ENCODE results near the gene CCDC122. TPM values are rescaled to one million over a fixed set of nuclear protein-coding genes. Genes with fewer than 3 reads are reported as not detected.
A peak's percentile ranks its signal among the peaks of the same experiment; 100 is the strongest.

CCDC122 gene
- 1.6 and 1.7 TPM in 2 replicates for total RNA-seq (2013; cell fraction: nucleolus; rRNA removed)
- total RNA-seq (2014; rRNA removed) (2.6 and 2.9 TPM in 2 replicates), total RNA-seq (2014; rRNA removed; fragmentation: Illumina TruSeq; extraction: Trizol) (3.9 and 5.9 TPM in 2 replicates), total RNA-seq (2021) (2.1 and 2.2 TPM in 2 replicates), polyA plus RNA-seq (2011; rRNA removed) (0.03 TPM in 1 of 2 replicates, not detected in the other), polyA plus RNA-seq (2014; fragmentation: Illumina TruSeq; extraction: Trizol) (4.2 and 11.6 TPM in 2 replicates), polyA plus RNA-seq (2014; fragmentation: Nextera tagmentation; extraction: Ambion mirVana) (1 to 10 TPM; 1.0 to 1.5 TPM), polyA plus RNA-seq (2014; rRNA removed) (2.5 and 2.7 TPM in 2 replicates), polyA plus RNA-seq (2016; fragmentation: Nextera tagmentation; extraction: Ambion mirVana) (1 to 10 TPM; 3.0 to 4.5 TPM), polyA minus RNA-seq (2011; rRNA and poly(A)+ RNA removed) (not detected in 2 replicates), Bru-seq, nascent RNA (percentile 36 among the genes with signal in this experiment), BruChase-seq, experiment 1, labeled RNA remaining after a 6-hour chase (percentile 28 among the genes with signal in this experiment), BruChase-seq, experiment 2, labeled RNA remaining after a 2-hour chase (percentile 31 among the genes with signal in this experiment)
- polyA plus RNA-seq (2011; ENCODE audit: low read depth), result 0.50 TPM
- not detected in 2 replicates for polyA plus RNA-seq (2011; cell fraction: cytosol; rRNA removed)
- polyA plus RNA-seq (2011; cell fraction: nucleus; rRNA removed), result 0.06 TPM in 2 replicates
- polyA plus RNA-seq (2012), result 1.9 and 2.0 TPM in 2 replicates
- polyA minus RNA-seq (2011; cell fraction: cytosol; rRNA and poly(A)+ RNA removed), result not detected in 2 replicates
- 0.12 and 0.38 TPM in 2 replicates for polyA minus RNA-seq (2011; cell fraction: nucleus; rRNA and poly(A)+ RNA removed)
- long read RNA-seq, experiment 1, result 0 reads
- long read RNA-seq, experiment 2, partial matches to known transcripts, result 0 of 4 reads
- long read RNA-seq, experiment 2, other reads (novel, unspliced or antisense), result 4 of 4 reads

DNA sequence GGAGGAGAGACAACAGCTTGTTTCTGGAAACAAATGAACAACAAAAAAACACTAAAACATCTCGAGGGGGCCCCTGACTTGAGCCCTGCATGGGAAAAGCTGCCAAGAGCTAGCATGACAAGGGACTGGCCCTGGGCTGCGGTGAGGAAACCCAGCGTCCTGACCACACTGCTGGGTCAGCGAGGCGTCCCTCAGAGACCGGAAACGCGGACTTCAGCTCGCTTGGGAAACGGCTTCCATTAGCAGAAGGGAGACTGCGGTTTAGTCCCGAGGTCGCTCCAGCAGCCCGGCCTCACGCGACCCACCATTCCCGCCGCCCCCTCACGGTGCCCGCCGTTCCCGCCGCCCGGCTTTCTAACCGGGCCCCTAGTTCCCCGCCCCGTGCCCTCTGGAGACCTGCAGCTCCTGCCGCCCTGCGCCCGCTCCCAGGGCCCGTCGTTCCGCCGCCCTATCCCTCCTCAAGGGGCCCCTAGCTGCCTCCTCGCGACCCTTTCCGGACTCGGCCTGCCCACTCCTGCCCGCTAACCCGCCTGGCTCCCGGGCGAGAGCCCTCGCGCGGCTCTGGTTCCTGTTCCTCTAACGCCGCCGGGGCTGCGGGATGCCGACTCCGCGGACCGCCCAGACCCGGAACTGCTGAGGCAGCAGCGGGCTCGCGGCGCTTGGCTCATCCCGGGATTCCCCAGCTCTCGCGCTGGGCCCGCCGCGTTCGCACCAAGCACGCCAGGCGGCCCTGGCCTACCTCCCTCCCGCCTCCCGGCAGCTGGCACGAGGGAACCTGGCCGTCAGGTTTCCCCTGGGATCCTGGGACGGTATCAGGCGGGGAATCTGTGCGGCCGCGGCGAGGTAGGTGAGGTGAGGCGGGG lies at the start of gene CCDC122:
TSS of gene CCDC122 (minus strand) at position 849 of the 863 bp plus-strand sequence. CDS start 10,364 bp downstream, outside the sequence.
- intact Hi-C loops (cut with micrococcal nuclease; ENCODE audit: unreplicated experiment), result loop anchor here (10.0 kb wide), 1 partner anchor 914 kb away; no protein-coding TSS in a partner anchor
- H3K27me3 ChIP-seq (replicated peaks in 1 of 2; ENCODE audit: control insufficient read depth in 2 of 2, insufficient read depth in 2 of 2, low read length in 1 of 2), result no peaks in the 10 kb centered on the region
- ChIA-PET RAD21 (ENCODE audit: unreplicated experiment) (no interaction called here), SMC1A (ENCODE audit: uncharacterized antibody, unreplicated experiment) (no interaction called here), POLR2A (no interaction called here), CTCF (no interaction called here)
- H4K20me1 ChIP-seq (ENCODE audit: control insufficient read depth, insufficient read depth), result no peaks in the 10 kb centered on the region
- no peaks in the 10 kb centered on the region for H3K79me2 ChIP-seq (ENCODE audit: control insufficient read depth, insufficient read depth, low read length)
- ATAC-seq (peak; percentile 93), FAIRE-seq (no peak), DNase-seq (ENCODE audit: low read depth, low spot score) (peak; percentile 13)
- H3K9ac ChIP-seq (ENCODE audit: control insufficient read depth, insufficient read depth, low read length), result peak within 1 kb of the TSS; percentile 85
- WGBS (ENCODE audit: insufficient coverage, insufficient replicate concordance, low lambda C conversion rate, missing lambda C conversion rate), result under 1% methylated on average over 57 of the region's 78 CpGs
- in situ Hi-C loops (cut with MboI), result loop anchor here (10.0 kb wide), 1 partner anchor 904 kb away; no protein-coding TSS in a partner anchor
- H3K9me3 ChIP-seq (replicated peaks; ENCODE audit: control insufficient read depth, insufficient read depth, low read length), result no peaks in the 10 kb centered on the region; the same call in 1 of the 3 replicates
- H2AFZ ChIP-seq (ENCODE audit: control insufficient read depth, low read depth, low read length), result peak within 1 kb of the TSS; percentile 94
- BruUV-seq (replicated peaks), result TSS peak; percentile 55
- H3K4me3 ChIP-seq, result peak within 1 kb of the TSS; percentile 73
- H3K4me1 ChIP-seq (ENCODE audit: control insufficient read depth, insufficient read depth, low read length), result peaks cover 19% of the 10 kb centered on the region
- no peaks in the 10 kb centered on the region for H3K36me3 ChIP-seq (ENCODE audit: control insufficient read depth in 2 of 2, insufficient read depth in 2 of 2, low read length in 1 of 2)
- H3K27ac ChIP-seq (ENCODE audit: control insufficient read depth, insufficient read depth), result peak within 1 kb of the TSS; percentile 85
- peak within 1 kb of the TSS; percentile 95 for H3K4me2 ChIP-seq (ENCODE audit: control insufficient read depth, insufficient read depth)
- TF ChIP-seq, protein P1, sequence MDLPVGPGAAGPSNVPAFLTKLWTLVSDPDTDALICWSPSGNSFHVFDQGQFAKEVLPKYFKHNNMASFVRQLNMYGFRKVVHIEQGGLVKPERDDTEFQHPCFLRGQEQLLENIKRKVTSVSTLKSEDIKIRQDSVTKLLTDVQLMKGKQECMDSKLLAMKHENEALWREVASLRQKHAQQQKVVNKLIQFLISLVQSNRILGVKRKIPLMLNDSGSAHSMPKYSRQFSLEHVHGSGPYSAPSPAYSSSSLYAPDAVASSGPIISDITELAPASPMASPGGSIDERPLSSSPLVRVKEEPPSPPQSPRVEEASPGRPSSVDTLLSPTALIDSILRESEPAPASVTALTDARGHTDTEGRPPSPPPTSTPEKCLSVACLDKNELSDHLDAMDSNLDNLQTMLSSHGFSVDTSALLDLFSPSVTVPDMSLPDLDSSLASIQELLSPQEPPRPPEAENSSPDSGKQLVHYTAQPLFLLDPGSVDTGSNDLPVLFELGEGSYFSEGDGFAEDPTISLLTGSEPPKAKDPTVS (IDR thresholded peaks at IDR 0.05; ENCODE audit: low read depth, low read length), result no peak
- TF ChIP-seq, protein P2, sequence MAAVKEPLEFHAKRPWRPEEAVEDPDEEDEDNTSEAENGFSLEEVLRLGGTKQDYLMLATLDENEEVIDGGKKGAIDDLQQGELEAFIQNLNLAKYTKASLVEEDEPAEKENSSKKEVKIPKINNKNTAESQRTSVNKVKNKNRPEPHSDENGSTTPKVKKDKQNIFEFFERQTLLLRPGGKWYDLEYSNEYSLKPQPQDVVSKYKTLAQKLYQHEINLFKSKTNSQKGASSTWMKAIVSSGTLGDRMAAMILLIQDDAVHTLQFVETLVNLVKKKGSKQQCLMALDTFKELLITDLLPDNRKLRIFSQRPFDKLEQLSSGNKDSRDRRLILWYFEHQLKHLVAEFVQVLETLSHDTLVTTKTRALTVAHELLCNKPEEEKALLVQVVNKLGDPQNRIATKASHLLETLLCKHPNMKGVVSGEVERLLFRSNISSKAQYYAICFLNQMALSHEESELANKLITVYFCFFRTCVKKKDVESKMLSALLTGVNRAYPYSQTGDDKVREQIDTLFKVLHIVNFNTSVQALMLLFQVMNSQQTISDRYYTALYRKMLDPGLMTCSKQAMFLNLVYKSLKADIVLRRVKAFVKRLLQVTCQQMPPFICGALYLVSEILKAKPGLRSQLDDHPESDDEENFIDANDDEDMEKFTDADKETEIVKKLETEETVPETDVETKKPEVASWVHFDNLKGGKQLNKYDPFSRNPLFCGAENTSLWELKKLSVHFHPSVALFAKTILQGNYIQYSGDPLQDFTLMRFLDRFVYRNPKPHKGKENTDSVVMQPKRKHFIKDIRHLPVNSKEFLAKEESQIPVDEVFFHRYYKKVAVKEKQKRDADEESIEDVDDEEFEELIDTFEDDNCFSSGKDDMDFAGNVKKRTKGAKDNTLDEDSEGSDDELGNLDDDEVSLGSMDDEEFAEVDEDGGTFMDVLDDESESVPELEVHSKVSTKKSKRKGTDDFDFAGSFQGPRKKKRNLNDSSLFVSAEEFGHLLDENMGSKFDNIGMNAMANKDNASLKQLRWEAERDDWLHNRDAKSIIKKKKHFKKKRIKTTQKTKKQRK (IDR thresholded peaks at IDR 0.05; ENCODE audit: low read depth, low read length), result no peak
- TF ChIP-seq TAF1 (IDR thresholded peaks at IDR 0.05; ENCODE audit: borderline replicate concordance, low read depth, low read length) (no peak; the same call in 1 of the 2 replicates), SREBF1 (IDR thresholded peaks at IDR 0.05; ENCODE audit: low read length) (no peak), SMC3 (IDR thresholded peaks at IDR 0.05; ENCODE audit: borderline replicate concordance, low read length) (no peak), RELA (IDR thresholded peaks at IDR 0.05; ENCODE audit: borderline replicate concordance, partially characterized antibody) (peak; percentile 8), ZNF384 (IDR thresholded peaks at IDR 0.05; ENCODE audit: borderline replicate concordance, low read depth, low read length) (no peak), RBBP5 (conservative IDR thresholded peaks at IDR 0.05) (no peak), POLR2AphosphoS5 (IDR thresholded peaks at IDR 0.05; ENCODE audit: low read length) (peak; percentile 63)
- TF ChIP-seq, protein P3, sequence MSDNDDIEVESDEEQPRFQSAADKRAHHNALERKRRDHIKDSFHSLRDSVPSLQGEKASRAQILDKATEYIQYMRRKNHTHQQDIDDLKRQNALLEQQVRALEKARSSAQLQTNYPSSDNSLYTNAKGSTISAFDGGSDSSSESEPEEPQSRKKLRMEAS (IDR thresholded peaks at IDR 0.05; ENCODE audit: low read depth, low read length), result peak; percentile 75
- TF ChIP-seq, protein P4, sequence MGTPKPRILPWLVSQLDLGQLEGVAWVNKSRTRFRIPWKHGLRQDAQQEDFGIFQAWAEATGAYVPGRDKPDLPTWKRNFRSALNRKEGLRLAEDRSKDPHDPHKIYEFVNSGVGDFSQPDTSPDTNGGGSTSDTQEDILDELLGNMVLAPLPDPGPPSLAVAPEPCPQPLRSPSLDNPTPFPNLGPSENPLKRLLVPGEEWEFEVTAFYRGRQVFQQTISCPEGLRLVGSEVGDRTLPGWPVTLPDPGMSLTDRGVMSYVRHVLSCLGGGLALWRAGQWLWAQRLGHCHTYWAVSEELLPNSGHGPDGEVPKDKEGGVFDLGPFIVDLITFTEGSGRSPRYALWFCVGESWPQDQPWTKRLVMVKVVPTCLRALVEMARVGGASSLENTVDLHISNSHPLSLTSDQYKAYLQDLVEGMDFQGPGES (IDR thresholded peaks at IDR 0.05), result no peak
- TF ChIP-seq, protein P5, sequence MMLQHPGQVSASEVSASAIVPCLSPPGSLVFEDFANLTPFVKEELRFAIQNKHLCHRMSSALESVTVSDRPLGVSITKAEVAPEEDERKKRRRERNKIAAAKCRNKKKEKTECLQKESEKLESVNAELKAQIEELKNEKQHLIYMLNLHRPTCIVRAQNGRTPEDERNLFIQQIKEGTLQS (IDR thresholded peaks at IDR 0.05; ENCODE audit: borderline replicate concordance, extremely low read depth, low read depth, low read length), result no peak
